GM13976 (cell line): ENCODE data around the gene BACH2.

Source experiments
- DNase-seq: peaks from one replicate; pipeline ENCODE4 v3.0.0; 2012; ENCODE audit warnings: low spot score
- CTCF ChIP-seq: IDR thresholded peaks from 2 replicates; pipeline ENCODE4 v1.5.1; 2012; ENCODE audit warnings: borderline replicate concordance, mild to moderate bottlenecking; ENCODE audit not compliant: insufficient read depth; ENCODE audit errors: extremely low read depth, missing control alignments, control extremely low read depth
- in situ Hi-C: fragments of 300-500 bp; cut with MboI; formaldehyde crosslinking; loops from one replicate; pipeline ENCODE4 v1.12.0; 2022; ENCODE audit warnings: low sequenced_read_pairs, mixed read lengths, inconsistent platforms; ENCODE audit not compliant: unreplicated experiment

Gene BACH2

GRCh38 chr6:90095788-90096187 is 200.9 kb downstream of the BACH2 start:
- DNase-seq, result no peak
- in situ Hi-C loops, result no loop called here
- TF ChIP-seq CTCF, result no peak

- no peak for TF ChIP-seq CTCF
- in situ Hi-C loops, result no loop called here
Observed at GRCh38 chr6:90095145-90095544, 201.5 kb downstream of the BACH2 start.

GRCh38 chr6:90093558-90094073 is 203.0 kb downstream of the BACH2 start:
- in situ Hi-C loops, result no loop called here
- TF ChIP-seq CTCF, result no peak
- no peak for DNase-seq

More at GRCh38 chr6:90095145-90095544, 201.5 kb downstream of the BACH2 start:
- DNase-seq, result no peak

GRCh38 chr6:90090866-90091265 is 205.8 kb downstream of the BACH2 start:
- no peak for DNase-seq
- TF ChIP-seq CTCF, result no peak
- in situ Hi-C loops, result no loop called here

GRCh38 chr6:90088009-90088408 is 208.6 kb downstream of the BACH2 start:
- no peak for DNase-seq
- TF ChIP-seq CTCF, result no peak
- in situ Hi-C loops, result no loop called here

- TF ChIP-seq CTCF, result no peak
- no peak for DNase-seq
- in situ Hi-C loops, result no loop called here
Observed at GRCh38 chr6:90087106-90087833, 209.4 kb downstream of the BACH2 start.

- TF ChIP-seq CTCF, result no peak
- in situ Hi-C loops, result no loop called here
- no peak for DNase-seq
Observed at GRCh38 chr6:90086517-90086916, 210.1 kb downstream of the BACH2 start.
